Keratinocyte (primary cell): ENCODE data around the gene TP53AIP1. TPM values are rescaled to one million over a fixed set of nuclear protein-coding genes. Genes with fewer than 3 reads are reported as not detected.

Experiments
- DNase-seq: peaks from one replicate; pipeline ENCODE4 v3.0.0-alpha.2; 2011; ENCODE audit warnings: low read depth, missing footprints, low spot score
- FAIRE-seq: peaks from 2 replicates; lab custom pipeline; 2011; peaks lifted over from hg19 to GRCh38; lab: Jason Lieb, UNC
- H2AFZ ChIP-seq: 2 replicates; pipeline ENCODE4 v1.6.0; 2012; ENCODE audit warnings: low read length, control low read depth, inconsistent platforms; ENCODE audit not compliant: control insufficient read depth
- H3K27ac ChIP-seq: 2 replicates; pipeline ENCODE4 v1.5.1; 2011; ENCODE audit warnings: low read length; ENCODE audit not compliant: control insufficient read depth, insufficient read depth
- H3K27me3 ChIP-seq: 3 replicates; pipeline ENCODE4 v1.6.0; 2011; ENCODE audit warnings: low read length; ENCODE audit not compliant: control insufficient read depth, insufficient read depth; ENCODE audit errors: extremely low read depth
- H3K36me3 ChIP-seq, 2 experiments: 2 replicates in 1 of 2; 3 replicates in 1 of 2; pipeline ENCODE4 v1.5.1; 2011; ENCODE audit warnings: low read length in 2 of 2, mild to moderate bottlenecking in 1 of 2; ENCODE audit not compliant: control insufficient read depth in 2 of 2, insufficient read depth in 2 of 2; ENCODE audit errors: extremely low read depth in 1 of 2
- H3K4me1 ChIP-seq: 3 replicates; pipeline ENCODE4 v1.5.1; 2011; ENCODE audit warnings: low read length; ENCODE audit not compliant: control insufficient read depth, insufficient read depth; ENCODE audit errors: extremely low read depth
- H3K4me2 ChIP-seq: 3 replicates; pipeline ENCODE4 v1.6.0; 2011; ENCODE audit warnings: low read depth, low read length; ENCODE audit not compliant: control insufficient read depth, insufficient read depth; ENCODE audit errors: extremely low read depth
- H3K4me3 ChIP-seq, 3 experiments: fragments of 200-600 bp in 1 of 3; sonication (generic) in 1 of 3; 2 replicates in 2 of 3; 3 replicates in 1 of 3; pipeline ENCODE4 v1.5.1; 2011 to 2016; ENCODE audit warnings: low read length in 3 of 3, mild to moderate bottlenecking in 3 of 3, control low read depth in 2 of 3, inconsistent platforms in 1 of 3, low read depth in 1 of 3, mixed read lengths in 1 of 3, mixed run types in 1 of 3, moderate library complexity in 1 of 3; ENCODE audit not compliant: control insufficient read depth in 2 of 3, insufficient read depth in 2 of 3; ENCODE audit errors: extremely low read depth in 1 of 3
- H3K79me2 ChIP-seq: 2 replicates; pipeline ENCODE4 v1.6.0; 2012; ENCODE audit warnings: low read length; ENCODE audit not compliant: control insufficient read depth, insufficient read depth
- H3K9ac ChIP-seq: 3 replicates; pipeline ENCODE4 v1.6.0; 2011; ENCODE audit warnings: low read length; ENCODE audit not compliant: control insufficient read depth, insufficient read depth; ENCODE audit errors: extremely low read depth
- H3K9me1 ChIP-seq: 3 replicates; pipeline ENCODE4 v1.6.0; 2011; ENCODE audit warnings: low read length; ENCODE audit not compliant: control insufficient read depth, insufficient read depth; ENCODE audit errors: extremely low read depth
- H3K9me3 ChIP-seq: 2 replicates; pipeline ENCODE4 v1.5.1; 2012; ENCODE audit warnings: low read depth, low read length; ENCODE audit not compliant: control insufficient read depth
- H4K20me1 ChIP-seq: 3 replicates; pipeline ENCODE4 v1.6.0; 2011; ENCODE audit warnings: low read length; ENCODE audit not compliant: control insufficient read depth, insufficient read depth; ENCODE audit errors: extremely low read depth
- EZH2 ChIP-seq: IDR thresholded peaks from one replicate; pipeline ENCODE4 v1.6.1; 2012; ENCODE audit warnings: inconsistent platforms, mild to moderate bottlenecking, low read length, moderate library complexity
- dilution Hi-C: fragments of 300-500 bp; cut with MboI; formaldehyde crosslinking; loops from one replicate; pipeline ENCODE4 v1.7.0; 2020; ENCODE audit warnings: low sequenced_read_pairs; ENCODE audit not compliant: extremely low pct_ligation_motif_present
- polyA plus RNA-seq, 5 experiments: library from polyadenylated mRNA; depleted of rRNA in 3 of 5; stranded (reverse) in 3 of 5; stranded (forward) in 1 of 5; unstranded in 1 of 5; fragments of >200 nt; gene quantifications; 1 replicate in 1 of 5; 2 replicates in 3 of 5; 3 replicates in 1 of 5; pipeline versions ENCODE4 v1.2.1 to v1.2.3, GENCODE V29; 2011 to 2012; ENCODE audit warnings: missing spikeins in 2 of 5, low read depth in 1 of 5, low replicate concordance in 1 of 5
- TF ChIP-seq, protein P1 (sequence below), 3 experiments: IDR thresholded peaks in 1 of 3; conservative IDR thresholded peaks in 1 of 3; optimal IDR thresholded peaks in 1 of 3; 2 replicates in 2 of 3; 3 replicates in 1 of 3; pipeline versions ENCODE3 to v1.5.1; 2011; ENCODE audit warnings: low read length in 3 of 3, mild to moderate bottlenecking in 3 of 3, moderate library complexity in 2 of 3, control low read depth in 1 of 3, inconsistent platforms in 1 of 3; ENCODE audit not compliant: insufficient read depth in 2 of 3; ENCODE audit errors: extremely low read depth in 1 of 3

Gene TP53AIP1
- polyA plus RNA-seq, 1 donor (not counting 4 experiments of a cell fraction or from before 2014, with no cell fraction given) = 37.1 TPM

DNA sequence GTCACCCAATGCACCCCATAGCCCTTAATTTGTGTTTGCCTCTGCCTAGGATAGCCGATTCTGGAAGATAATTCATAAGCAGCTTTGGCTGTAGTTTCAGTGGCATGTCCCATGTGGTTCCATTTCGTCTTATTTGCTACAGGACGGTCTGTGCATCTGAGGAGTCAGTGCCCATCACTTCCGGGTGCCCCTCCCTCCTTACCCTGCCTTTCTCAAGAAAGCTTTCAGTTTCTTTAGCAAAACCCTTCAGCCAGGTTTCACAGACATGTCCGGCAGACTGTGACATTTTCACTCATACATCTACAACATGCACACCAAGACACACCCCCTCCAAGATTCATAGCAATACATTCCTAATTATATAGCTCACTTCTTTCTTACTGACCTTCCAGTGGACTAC, 14.3 kb downstream of the TP53AIP1 start:
- dilution Hi-C loops = no loop called here
- no peaks in the 10 kb centered on the region for H3K79me2 ChIP-seq
- DNase-seq = no peak
- no peak overlapping the region for H3K4me3 ChIP-seq
- no peak overlapping the region for H2AFZ ChIP-seq
- H3K27me3 ChIP-seq = peaks cover 11% of the 10 kb centered on the region
- H3K9ac ChIP-seq = no peak overlapping the region
- H3K36me3 ChIP-seq = no peaks in the 10 kb centered on the region
- no peaks in the 10 kb centered on the region for H3K4me1 ChIP-seq
- no peaks in the 10 kb centered on the region for H4K20me1 ChIP-seq
- H3K27ac ChIP-seq = no peak overlapping the region
- H3K4me2 ChIP-seq = no peak overlapping the region
- no peaks in the 10 kb centered on the region for H3K9me1 ChIP-seq
- no peak for FAIRE-seq
- TF ChIP-seq, protein P1, sequence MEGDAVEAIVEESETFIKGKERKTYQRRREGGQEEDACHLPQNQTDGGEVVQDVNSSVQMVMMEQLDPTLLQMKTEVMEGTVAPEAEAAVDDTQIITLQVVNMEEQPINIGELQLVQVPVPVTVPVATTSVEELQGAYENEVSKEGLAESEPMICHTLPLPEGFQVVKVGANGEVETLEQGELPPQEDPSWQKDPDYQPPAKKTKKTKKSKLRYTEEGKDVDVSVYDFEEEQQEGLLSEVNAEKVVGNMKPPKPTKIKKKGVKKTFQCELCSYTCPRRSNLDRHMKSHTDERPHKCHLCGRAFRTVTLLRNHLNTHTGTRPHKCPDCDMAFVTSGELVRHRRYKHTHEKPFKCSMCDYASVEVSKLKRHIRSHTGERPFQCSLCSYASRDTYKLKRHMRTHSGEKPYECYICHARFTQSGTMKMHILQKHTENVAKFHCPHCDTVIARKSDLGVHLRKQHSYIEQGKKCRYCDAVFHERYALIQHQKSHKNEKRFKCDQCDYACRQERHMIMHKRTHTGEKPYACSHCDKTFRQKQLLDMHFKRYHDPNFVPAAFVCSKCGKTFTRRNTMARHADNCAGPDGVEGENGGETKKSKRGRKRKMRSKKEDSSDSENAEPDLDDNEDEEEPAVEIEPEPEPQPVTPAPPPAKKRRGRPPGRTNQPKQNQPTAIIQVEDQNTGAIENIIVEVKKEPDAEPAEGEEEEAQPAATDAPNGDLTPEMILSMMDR (optimal IDR thresholded peaks at IDR 0.05 in 1 of 3, IDR thresholded peaks at IDR 0.05 in 1 of 3, conservative IDR thresholded peaks at IDR 0.05 in 1 of 3; ENCODE audit: extremely low read depth in 1 of 3, insufficient read depth in 2 of 3, low read length in 3 of 3) = no peak
- TF ChIP-seq EZH2 = no peak
- H3K9me3 ChIP-seq = no peaks in the 10 kb centered on the region

DNA sequence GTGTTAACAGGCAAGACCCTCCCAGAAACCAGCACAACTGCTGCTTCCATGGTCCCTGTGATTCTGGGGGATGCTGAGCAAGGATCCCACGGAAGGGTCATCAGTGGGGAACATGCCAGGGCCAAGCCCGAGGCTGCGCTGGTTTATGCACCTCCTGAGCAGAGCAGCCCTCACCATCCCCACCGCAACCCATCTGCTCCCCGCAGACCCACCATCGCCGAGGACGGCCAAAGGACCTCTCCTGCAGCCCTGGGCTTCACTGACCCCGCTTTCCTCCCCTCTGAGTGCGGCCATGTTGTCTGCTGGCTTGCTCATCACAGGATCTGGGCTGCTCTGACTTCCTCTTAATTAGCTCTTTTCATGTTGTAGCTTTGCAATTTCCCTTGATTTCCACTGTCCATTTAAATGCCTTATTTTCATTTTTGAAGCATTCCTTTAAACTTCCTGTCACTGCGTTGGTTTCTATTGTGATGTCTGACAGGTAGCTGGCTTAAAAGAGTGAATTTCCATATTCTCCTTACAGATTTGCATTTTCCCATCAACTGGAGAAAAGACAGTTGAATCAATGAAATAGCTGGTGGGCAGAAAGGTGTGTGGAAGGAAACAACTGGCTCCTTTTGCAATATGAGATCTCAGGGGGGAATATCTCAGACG, 14.9 kb downstream of the TP53AIP1 start:
- no peak for DNase-seq
- H3K4me3 ChIP-seq = no peak overlapping the region
- H3K9me1 ChIP-seq = no peaks in the 10 kb centered on the region
- H3K79me2 ChIP-seq = no peaks in the 10 kb centered on the region
- H3K4me2 ChIP-seq = no peak overlapping the region
- H3K4me1 ChIP-seq = no peaks in the 10 kb centered on the region
- H3K27me3 ChIP-seq = peaks cover 11% of the 10 kb centered on the region
- H2AFZ ChIP-seq = no peak overlapping the region
- no peak overlapping the region for H3K9ac ChIP-seq
- no peaks in the 10 kb centered on the region for H4K20me1 ChIP-seq
- TF ChIP-seq EZH2 = no peak
- TF ChIP-seq, protein P1 (optimal IDR thresholded peaks at IDR 0.05 in 1 of 3, IDR thresholded peaks at IDR 0.05 in 1 of 3, conservative IDR thresholded peaks at IDR 0.05 in 1 of 3; ENCODE audit: extremely low read depth in 1 of 3, insufficient read depth in 2 of 3, low read length in 3 of 3) = no peak
- H3K9me3 ChIP-seq = no peaks in the 10 kb centered on the region
- no peak overlapping the region for H3K27ac ChIP-seq
- no peaks in the 10 kb centered on the region for H3K36me3 ChIP-seq
- FAIRE-seq = no peak
- dilution Hi-C loops = no loop called here
